Measurements from ENCODE around the gene VPS26C. TPM values are rescaled to one million over a fixed set of nuclear protein-coding genes. Genes with fewer than 3 reads are reported as not detected.

Gene VPS26C
- total RNA-seq, 1 donor from 2014 or later = 46.8 TPM

- no peak for DNase-seq
Observed at GRCh38 chr21:37264808-37265207, 2.3 kb downstream of the VPS26C start.

- no peak for DNase-seq
Observed at GRCh38 chr21:37263827-37264600, 3.1 kb downstream of the VPS26C start.

DNA sequence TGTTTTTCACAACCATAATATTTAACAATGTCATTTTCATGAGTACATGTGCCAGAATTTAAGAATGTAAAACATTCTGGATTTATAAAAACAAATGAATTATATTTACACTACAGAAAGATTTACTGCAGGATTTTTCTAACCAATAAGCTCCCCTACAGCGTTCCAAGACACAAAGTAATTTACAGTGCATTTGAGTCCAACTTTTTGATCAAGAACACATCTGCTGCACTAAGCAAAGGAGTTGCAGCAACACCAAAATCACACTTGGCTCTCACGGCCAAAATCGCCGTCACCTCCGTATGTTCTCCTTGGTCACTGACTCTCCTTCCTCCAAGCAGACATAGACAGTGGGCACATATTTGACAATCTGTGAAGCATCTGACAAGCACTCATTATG lies 7.7 kb downstream of the VPS26C start:
- DNase-seq = no peak

GRCh38 chr21:37257967-37258877 lies 8.9 kb downstream of the VPS26C start:
- peak; percentile 38 for DNase-seq

DNA sequence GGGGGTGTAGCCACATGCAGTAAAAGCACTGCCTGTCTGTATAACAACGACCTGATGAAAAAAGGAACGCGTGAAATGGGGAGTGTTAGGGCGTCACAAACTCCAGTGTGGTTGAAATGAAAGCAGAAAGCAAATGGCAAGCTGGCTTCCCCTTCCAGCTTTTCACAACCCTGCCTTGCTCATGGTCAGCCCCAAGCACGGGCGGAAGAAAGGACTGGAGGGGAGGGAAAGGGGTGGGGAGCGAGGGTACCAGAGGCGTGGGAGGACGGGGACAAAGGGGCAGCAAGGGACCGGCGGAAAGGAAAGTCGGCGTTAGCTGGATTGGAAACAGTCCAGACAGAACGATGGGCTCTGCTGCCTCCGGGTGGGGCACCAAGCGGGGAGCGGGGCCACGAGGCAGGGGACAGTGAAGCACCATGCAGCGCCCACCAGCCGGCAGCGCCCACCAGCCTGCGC lies 9.6 kb downstream of the VPS26C start:
- DNase-seq = peak; percentile 14

DNA sequence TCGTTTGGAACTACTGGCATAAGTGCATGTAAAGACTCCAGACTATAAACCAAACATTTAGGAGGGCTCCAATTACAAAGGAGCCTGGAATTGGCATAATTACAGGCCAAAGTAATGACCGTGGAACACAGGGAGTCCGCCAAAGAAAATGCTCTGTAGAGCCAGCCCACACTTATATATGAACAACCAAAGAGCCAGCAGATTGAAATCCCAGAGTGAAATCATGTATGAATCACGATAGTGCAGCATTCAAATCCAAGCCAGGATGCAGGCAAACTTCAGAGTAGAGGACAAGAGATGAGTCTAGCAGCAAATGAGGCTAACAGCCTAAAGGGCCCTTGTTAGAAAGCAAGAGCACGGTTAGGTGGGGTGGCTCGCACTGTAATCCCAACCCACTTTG lies 13.1 kb downstream of the VPS26C start:
- no peak for DNase-seq

GRCh38 chr21:37251294-37251634 lies 15.9 kb downstream of the VPS26C start:
- no peak for DNase-seq

DNA sequence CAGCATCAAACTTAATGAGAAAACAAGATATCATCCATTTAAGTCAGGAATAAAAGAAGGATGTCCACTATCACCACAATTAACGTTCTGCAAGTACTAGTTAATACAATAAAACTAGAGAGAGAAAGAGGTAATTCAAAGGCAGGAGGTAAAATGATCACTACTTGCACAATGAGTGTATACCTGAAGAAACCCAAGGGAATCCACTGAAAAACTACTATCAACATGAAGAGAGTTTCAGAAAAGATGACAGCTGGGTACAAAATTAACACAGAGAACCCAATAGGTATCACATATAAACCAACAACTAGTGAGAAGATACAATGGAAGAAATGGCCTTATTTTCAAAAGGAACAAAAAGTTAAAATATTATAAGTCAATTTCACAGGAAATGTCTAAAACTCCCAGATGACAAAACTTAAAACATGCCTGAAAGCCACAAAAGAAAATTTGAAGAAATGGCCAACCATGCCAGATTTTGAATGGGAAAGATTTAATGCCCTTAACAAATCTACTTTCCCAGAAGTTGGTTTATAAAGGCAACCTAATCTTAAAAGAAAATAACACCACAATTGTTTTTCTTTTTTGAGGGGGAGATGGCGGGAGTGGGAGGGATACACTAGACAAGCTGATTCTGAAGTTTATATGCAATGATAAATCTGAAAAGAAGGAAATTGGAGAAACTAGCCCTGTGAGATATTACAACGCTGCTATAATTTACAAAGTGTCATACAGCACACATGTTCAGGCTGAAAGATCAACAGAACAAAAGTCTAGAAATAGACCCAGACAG lies 17.8 kb downstream of the VPS26C start:
- DNase-seq = no peak

DNA sequence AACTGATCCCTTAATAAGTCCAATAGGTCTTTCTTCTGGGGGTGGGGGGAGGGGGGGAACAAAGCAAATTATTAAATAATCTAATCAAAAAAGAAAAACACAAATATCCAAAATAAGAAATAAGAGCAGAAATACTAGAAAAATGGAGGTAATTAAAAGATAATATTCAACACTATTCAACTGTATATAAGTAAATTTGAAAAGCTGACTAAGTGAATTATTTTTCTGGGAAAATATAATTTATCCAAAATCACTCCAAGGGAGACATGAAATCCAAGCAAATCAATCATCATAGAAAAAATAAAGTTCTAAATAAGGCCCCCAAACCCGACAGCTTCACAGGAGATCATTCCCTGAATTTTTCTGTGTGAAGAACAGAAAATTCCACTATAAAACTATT lies 18.8 kb downstream of the VPS26C start:
- no peak for DNase-seq

GRCh38 chr21:37245151-37245550 lies 22.0 kb downstream of the VPS26C start:
- no peak for DNase-seq

DNA sequence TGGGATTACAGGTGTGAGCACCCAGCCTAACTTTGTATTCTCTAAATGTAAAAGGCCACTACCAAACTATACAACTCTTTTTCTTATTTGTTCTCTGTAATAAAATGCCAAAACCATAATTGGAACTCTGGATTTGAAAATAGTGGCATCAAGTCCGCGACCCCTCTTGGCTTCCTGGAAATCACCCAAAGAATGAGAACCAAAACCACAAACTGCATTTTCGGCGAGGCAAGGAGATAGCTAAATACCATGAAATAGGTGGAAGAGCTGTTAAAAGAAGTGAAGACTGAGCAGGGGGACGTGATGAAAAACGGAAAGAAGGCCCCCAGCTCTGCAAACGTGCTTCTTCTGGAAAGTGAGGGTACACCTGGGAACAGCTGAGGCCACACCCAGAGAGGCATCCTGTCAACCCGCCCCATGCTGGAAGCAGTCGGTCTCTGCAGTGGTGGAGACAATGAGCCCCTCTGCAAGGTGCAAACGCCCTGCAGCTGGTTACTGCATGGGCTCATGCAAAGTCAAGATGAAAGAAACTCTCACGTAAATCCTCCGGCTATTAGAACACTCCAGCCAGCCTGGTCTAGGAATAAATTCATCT lies 22.5 kb downstream of the VPS26C start:
- no peak for DNase-seq

DNA sequence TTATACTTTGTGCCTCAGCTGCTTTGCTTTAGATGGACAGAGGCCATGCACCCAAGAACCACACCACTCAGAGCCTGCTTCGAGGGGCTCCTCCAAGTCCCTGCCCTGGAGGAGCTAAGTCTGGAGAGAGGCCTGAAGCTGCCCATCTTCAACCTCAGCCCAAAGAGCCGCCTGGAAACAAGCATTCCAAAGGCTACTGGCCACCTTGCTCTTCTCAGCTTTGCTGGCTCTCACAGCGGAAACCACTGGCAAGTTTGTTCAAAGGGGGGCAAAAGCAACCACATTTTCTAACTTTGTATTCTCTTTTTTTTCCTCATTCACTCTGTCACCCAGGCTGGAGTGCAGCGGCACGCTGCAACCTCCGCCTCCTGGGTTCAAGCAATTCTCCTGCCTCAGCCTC lies 23.2 kb downstream of the VPS26C start:
- DNase-seq = no peak

GRCh38 chr21:37241426-37241825 lies 25.7 kb downstream of the VPS26C start:
- DNase-seq = no peak

DNA sequence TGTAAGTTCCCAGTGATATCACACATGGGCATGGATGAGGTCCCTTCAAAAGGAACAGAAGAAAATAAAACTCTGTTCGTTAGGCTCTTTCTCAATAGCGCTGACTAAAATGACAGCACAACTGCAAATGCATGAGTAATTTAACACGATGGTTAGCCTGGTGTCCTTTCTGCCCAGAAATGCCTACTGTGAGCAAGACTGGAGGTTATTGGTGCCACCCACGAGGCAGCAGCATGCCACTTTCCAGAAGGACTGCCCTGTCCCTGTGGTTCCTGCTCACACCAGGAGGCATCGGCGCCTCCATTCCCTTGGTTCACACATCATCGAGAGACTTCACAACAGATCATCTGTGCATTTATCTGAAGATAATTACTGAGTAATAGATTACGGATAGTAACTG lies 26.2 kb downstream of the VPS26C start:
- no peak for DNase-seq

DNA sequence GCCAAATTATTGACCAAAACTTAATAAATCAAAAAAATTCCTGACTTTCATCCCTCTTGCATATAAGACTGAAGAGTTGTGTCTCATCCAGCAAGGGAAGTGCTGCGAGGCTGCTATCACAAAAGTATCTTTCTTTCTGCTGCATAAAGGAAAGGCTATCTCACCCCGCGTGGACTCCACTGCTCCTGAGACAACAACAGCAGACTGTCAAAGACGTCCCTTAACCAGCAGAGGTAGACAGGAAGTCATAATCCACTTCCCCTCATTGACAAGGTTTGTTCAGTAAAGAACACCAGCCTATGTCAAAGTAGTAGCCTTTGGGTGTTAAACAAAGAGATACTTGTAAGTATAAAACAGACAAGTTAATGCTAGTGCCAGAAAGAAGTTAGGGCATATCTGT lies 29.4 kb downstream of the VPS26C start:
- no peak for DNase-seq

GRCh38 chr21:37237346-37237745 lies 29.8 kb downstream of the VPS26C start:
- no peak for DNase-seq

GRCh38 chr21:37233551-37234146 lies 33.5 kb downstream of the VPS26C start:
- no peak for DNase-seq

- DNase-seq = no peak
Observed at GRCh38 chr21:37232274-37233018, 34.7 kb downstream of the VPS26C start.

- DNase-seq = no peak
Observed at GRCh38 chr21:37231671-37232070, 35.5 kb downstream of the VPS26C start.

DNA sequence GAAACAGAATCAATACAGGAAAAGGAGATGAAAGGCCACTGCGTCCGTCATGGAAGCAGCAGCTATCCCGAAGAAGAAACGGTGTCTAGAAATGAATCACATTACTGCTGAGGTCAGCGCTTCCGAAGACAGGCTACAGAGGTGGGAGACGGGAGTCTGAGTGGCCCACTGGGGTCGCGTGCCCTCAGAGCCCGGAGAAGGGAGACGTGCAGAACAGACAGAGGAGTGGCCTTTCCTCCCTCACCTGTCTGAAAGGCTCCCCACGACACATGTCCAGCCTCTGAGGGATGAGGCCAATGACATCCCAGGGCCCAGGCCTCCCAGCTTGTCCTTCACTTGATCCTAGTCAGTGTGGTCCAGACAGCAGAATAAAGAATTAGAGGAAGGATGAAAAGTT lies 35.9 kb downstream of the VPS26C start:
- no peak for DNase-seq

GRCh38 chr21:37230632-37231248 lies 36.4 kb downstream of the VPS26C start:
- no peak for DNase-seq

Data from occipital lobe (tissue), 2 donors.